ENCODE results near the gene ADRM1.

DNA sequence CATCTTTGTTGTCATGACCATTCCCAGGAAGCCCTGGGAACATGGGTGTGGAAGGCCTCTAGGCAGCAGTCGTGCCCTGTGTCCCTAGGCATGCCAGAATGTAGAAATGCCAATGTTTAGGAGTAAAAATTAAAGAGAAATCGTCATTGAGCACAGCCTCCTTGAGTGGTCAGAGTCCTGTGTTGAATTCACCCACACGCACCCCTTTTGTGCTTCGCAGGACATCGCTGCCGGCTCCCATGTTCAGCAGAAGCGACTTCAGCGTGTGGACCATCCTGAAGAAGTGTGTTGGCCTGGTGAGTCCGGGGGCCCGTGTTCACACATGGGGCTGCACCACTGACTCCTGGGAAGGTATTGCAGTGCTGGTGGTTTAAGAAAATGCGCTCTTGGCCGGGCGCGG lies 39.4 kb upstream of the ADRM1 start:
- TF ChIP-seq, protein P1, sequence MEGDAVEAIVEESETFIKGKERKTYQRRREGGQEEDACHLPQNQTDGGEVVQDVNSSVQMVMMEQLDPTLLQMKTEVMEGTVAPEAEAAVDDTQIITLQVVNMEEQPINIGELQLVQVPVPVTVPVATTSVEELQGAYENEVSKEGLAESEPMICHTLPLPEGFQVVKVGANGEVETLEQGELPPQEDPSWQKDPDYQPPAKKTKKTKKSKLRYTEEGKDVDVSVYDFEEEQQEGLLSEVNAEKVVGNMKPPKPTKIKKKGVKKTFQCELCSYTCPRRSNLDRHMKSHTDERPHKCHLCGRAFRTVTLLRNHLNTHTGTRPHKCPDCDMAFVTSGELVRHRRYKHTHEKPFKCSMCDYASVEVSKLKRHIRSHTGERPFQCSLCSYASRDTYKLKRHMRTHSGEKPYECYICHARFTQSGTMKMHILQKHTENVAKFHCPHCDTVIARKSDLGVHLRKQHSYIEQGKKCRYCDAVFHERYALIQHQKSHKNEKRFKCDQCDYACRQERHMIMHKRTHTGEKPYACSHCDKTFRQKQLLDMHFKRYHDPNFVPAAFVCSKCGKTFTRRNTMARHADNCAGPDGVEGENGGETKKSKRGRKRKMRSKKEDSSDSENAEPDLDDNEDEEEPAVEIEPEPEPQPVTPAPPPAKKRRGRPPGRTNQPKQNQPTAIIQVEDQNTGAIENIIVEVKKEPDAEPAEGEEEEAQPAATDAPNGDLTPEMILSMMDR (IDR thresholded peaks at IDR 0.05) = no peak
- no peak for TF ChIP-seq POLR2A (IDR thresholded peaks at IDR 0.05)
